Naive B cell (primary cell): Measurements from ENCODE around the gene MTHFD2L. TPM values are rescaled to one million over a fixed set of nuclear protein-coding genes. Genes with fewer than 3 reads are reported as not detected.

Experiments used
- ATAC-seq, 2 donors: fragments of 150-1000 bp; cut with Tn5 transposase; 2 replicates each; pipeline ENCODE4 v1.10.0; 2021; ENCODE audit warnings: low read depth in 2 of 2, mild to moderate bottlenecking in 2 of 2, moderate library complexity in 2 of 2
- DNase-seq: peaks from one replicate; pipeline ENCODE4 v3.0.0; 2022
- H3K27ac Mint-ChIP-seq, 6 donors: one replicate each; pipeline ENCODE4 v1.8.0; 2020 to 2022; ENCODE audit warnings: mild to moderate bottlenecking in 6 of 6, mixed read lengths in 6 of 6, moderate library complexity in 5 of 6, inconsistent platforms in 2 of 6
- H3K27me3 Mint-ChIP-seq, 3 donors: one replicate each; pipeline ENCODE4 v1.8.0; 2021 to 2022; ENCODE audit warnings: mixed read lengths in 3 of 3, mild to moderate bottlenecking in 1 of 3
- H3K36me3 Mint-ChIP-seq, 2 donors: one replicate each; pipeline ENCODE4 v1.8.0; 2020 to 2022; ENCODE audit warnings: mixed read lengths in 2 of 2, inconsistent platforms in 1 of 2, mild to moderate bottlenecking in 1 of 2
- H3K4me1 Mint-ChIP-seq, 3 donors: one replicate each; pipeline ENCODE4 v1.8.0; 2020 to 2022; ENCODE audit warnings: mixed read lengths in 3 of 3, inconsistent platforms in 1 of 3, mild to moderate bottlenecking in 1 of 3, moderate library complexity in 1 of 3
- H3K4me3 Mint-ChIP-seq, 8 donors: one replicate each; pipeline ENCODE4 v1.8.0; 2020 to 2022; ENCODE audit warnings: mild to moderate bottlenecking in 8 of 8, mixed read lengths in 8 of 8, moderate library complexity in 8 of 8, inconsistent platforms in 2 of 8
- H3K9me3 Mint-ChIP-seq, 7 donors: one replicate each; pipeline ENCODE4 v1.8.0; 2020 to 2022; ENCODE audit warnings: mixed read lengths in 7 of 7, mild to moderate bottlenecking in 5 of 7, inconsistent platforms in 2 of 7, moderate library complexity in 1 of 7
- polyA plus RNA-seq, 6 donors: library from polyadenylated mRNA; unstranded; fragments of 300-500 nt; fragmentation: Illumina TruSeq; gene quantifications; one replicate each; pipeline ENCODE4 v1.2.3, GENCODE V29; 2021; ENCODE audit warnings: low read depth in 6 of 6

MTHFD2L gene
- polyA plus RNA-seq = 10 to 100 TPM in 2 of 6 donors, 1 to 10 TPM in 4; 6.6 to 19.6 (median 8.1) TPM

DNA sequence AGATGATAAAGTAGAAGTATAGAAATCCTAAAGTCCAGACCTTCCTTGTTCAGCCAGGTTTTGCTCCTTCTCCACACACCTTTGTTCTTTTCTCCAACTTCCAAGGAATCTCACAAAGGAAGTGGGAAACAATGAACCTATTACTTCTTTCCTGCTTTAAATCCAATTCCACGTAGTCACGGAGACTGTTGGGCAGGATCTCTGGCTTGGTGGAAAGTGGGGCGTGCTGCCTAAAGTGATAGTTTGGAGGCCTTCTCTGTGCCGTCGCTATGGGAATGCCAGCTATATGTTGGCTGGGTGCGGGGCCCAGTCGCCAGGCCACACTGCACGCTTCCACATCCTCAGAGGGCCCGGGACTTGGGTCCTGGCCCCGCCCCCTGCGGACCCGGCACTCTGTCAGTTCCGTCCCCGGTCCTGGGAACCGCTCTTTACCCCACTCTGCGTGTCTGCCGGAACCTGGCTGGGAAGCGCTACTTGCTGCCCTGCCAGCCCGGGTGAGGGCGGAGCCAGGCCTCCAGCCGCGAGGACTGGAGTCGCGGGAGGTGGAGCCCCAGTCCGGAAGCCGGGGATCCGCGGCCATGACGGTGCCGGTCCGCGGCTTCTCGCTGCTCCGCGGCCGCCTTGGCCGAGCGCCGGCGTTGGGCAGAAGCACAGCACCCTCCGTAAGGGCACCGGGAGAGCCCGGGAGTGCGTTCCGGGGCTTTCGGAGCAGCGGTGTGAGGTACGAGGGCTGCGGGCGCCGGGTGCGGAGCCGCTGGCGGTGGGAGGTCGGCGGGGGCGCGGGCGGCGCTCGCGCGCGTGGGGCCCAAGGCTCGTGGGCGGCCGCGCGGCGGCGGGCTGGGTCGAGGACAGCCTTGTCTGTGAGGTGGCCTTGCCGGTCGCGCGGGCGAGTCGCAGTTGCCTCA, at the start of gene MTHFD2L:
Gene MTHFD2L, plus strand, starts transcription at position 558 of the 905 bp plus-strand sequence. Its CDS starts 21 bp downstream, at position 579.
- peaks cover 8 to 10% of the 10 kb centered on the region in 2 donors for H3K36me3 Mint-ChIP-seq
- peaks cover 14 to 19% (median 15%) of the 10 kb centered on the region in 3 donors for H3K4me1 Mint-ChIP-seq
- DNase-seq = peak; percentile 80
- H3K9me3 Mint-ChIP-seq = no peaks in the 10 kb centered on the region
- H3K4me3 Mint-ChIP-seq = peak within 1 kb of the TSS; percentile 83 to 97 (median 92)
- no peaks in the 10 kb centered on the region for H3K27me3 Mint-ChIP-seq
- peak within 1 kb of the TSS; percentile 64 to 97 (median 87) for H3K27ac Mint-ChIP-seq
- peak; percentile 93 to 94 for ATAC-seq

DNA sequence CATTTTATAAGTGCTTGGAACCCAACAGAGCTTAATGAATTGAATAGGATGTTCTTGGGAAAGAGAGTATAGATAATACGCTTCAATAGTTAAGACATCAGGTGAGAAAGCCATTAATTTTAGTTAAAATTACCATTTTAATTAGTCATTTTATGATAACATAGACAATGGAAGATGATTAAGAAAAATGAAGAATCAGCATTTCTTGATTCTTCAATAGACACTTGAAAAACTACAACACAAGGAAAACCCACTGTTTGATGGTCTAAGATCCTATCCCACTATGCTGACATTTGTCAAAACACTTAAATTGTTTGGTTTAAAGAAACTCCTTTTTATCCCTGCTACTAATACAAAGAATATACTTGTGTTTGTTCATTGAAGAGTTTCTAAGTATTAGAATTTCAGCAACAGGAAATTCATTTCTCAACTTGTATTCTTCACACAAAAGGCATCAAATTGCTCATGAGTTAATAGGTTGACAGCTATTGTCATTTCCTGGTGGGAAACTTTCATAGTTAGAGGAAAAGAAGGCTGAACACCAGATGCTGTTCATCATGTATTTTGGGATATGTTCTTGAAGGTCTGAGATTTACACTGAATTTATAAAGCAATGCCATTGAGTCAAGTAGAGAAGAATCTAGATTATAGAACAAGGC, 49.3 kb upstream of the MTHFD2L start:
- no peaks in the 10 kb centered on the region for H3K36me3 Mint-ChIP-seq
- H3K4me1 Mint-ChIP-seq = no peaks in the 10 kb centered on the region
- H3K9me3 Mint-ChIP-seq = no peaks in the 10 kb centered on the region
- ATAC-seq = no peak
- no peak overlapping the region for H3K27ac Mint-ChIP-seq
- DNase-seq = no peak
- no peak overlapping the region for H3K4me3 Mint-ChIP-seq
- peaks cover 4 to 16% (median 12%) of the 10 kb centered on the region in 3 donors for H3K27me3 Mint-ChIP-seq

DNA sequence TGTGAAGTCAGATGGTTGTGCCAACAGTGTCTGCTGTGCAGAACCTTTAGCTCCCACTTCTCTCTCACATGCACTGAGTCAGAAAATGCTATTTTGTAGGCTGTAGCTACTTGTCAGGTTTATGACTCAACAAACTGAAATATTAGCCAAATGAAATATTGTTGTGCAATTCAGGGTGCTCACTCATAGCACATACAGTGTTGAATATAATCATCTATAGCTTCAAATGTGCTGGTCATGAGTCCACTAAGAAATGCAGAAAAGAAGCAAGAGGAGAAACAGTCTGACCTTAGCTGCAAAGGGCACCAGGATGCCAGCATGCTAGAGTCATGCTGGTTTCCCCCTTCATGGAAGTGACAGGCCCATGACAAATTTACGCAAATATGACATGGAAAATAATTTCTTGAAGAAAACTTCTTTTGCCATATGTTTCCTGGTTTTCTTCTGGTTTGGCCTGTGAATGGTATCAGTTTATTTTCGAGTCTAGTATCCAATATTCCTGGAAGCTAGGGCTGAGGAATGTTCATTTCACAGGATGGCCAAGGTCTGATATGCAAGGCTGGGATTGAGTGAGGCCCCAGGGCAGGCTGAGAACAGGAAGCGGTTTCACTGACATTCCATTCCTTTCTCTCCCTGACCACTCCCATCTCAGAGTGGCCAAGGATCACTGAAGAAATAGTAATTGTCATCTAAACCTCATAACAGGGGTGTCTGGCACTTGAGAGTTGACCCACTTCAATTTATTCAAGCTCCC, 48.6 kb upstream of the MTHFD2L start:
- ATAC-seq (no peak), DNase-seq (no peak)
- H3K27me3 Mint-ChIP-seq = peaks cover 4 to 16% (median 12%) of the 10 kb centered on the region in 3 donors
- no peak overlapping the region for H3K4me3 Mint-ChIP-seq
- H3K27ac Mint-ChIP-seq = peak overlapping the region in 1 of 6 donors; percentile 34
- H3K4me1 Mint-ChIP-seq = no peaks in the 10 kb centered on the region
- no peaks in the 10 kb centered on the region for H3K36me3 Mint-ChIP-seq
- no peaks in the 10 kb centered on the region for H3K9me3 Mint-ChIP-seq

DNA sequence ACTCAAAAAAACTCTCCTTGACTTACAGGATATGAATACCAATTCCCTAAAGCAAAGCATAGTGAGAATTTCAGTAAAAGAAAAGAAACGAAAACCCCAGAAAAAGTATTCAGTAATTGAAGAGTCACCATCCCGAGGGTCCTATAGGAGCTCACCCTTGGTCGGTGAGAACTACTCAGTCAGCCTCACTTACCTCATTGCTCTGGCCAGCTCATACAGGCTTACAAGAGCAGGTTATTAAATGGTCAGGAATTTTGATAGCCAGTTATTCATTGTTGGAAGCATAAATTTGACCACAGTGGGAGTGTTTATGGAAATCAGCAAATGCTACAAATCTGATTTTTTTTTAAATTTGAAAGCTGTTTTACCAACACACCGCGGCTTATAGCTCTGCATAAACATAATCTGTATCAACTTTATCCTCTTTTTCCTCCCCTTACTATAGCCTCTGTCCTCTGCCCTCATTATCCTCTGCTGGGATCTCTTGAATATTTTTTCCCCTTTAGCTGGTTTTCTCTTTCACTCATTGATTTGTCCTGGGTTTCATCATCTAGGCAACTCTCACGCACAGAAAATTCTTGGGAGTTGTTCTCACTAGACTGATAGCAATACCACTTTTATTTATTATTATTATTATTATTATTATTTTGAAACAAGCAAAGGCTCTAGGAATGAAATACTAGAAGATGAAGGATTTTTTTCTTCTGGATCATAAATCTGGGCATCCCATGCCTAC, 47.9 kb upstream of the MTHFD2L start:
- Mint-ChIP-seq H3K4me1 (no peaks in the 10 kb centered on the region), H3K27ac (no peak overlapping the region), H3K4me3 (no peak overlapping the region), H3K9me3 (no peaks in the 10 kb centered on the region), H3K27me3 (peaks cover 4 to 16% (median 12%) of the 10 kb centered on the region in 3 donors), H3K36me3 (no peaks in the 10 kb centered on the region)
- ATAC-seq (no peak), DNase-seq (no peak)

DNA sequence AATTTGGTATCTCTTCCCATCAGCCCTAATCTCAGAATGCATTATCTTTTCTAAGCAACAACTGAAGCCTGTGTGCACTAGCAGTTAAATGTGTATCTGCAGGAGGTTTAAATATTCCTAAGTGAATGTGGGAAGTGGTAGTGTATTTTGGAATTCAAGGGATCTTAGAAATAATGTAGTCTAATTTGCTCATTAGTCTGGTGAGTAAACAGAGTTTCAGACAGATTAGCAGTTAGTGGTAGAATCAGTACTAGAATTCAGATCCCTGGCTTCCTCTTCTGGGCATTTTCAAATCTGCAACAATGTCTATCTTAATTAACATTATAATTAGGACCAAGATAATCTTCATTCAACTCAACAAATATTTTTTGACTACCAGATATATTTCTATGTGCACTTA, 47.2 kb upstream of the MTHFD2L start:
- Mint-ChIP-seq H3K4me1 (no peaks in the 10 kb centered on the region), H3K27ac (no peak overlapping the region), H3K27me3 (peaks cover 4 to 14% (median 10%) of the 10 kb centered on the region in 3 donors), H3K9me3 (no peaks in the 10 kb centered on the region), H3K36me3 (no peaks in the 10 kb centered on the region), H3K4me3 (no peak overlapping the region)
- ATAC-seq (no peak), DNase-seq (no peak)

DNA sequence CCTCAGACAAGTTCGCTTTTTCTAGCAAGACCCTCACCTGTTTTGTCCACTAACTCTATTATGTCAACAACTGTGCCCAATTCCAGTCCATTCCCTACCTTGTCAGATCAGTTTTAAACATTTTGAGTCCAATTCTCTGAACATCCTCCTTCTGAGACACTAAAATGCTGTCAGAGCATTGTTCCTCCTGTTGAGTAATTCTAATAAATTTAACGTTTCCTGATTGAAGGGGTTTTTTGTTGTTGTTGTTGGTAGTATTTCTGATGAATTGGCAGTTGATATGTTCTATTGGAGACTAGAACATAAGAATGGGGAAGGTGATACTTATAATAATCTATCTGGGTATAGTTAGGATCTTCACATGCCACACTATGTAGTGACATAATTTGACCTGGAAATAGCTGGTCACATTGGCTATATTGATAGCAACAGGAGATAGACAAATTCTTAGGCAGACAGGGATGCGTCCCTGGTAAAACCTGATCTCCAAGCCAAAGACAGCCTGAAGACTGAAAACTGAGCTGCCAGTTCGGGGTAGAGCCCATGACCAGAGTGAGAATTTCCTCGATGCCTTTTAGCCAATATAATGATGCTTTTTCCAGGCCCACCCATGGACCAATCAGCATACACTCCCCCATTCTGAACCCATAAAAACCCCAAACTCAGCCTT, 46.5 kb upstream of the MTHFD2L start:
- H3K9me3 Mint-ChIP-seq = no peaks in the 10 kb centered on the region
- H3K4me1 Mint-ChIP-seq = no peaks in the 10 kb centered on the region
- H3K27me3 Mint-ChIP-seq = peaks cover 6 to 10% (median 7%) of the 10 kb centered on the region in 3 donors
- H3K36me3 Mint-ChIP-seq = no peaks in the 10 kb centered on the region
- DNase-seq (no peak), ATAC-seq (no peak)
- H3K4me3 Mint-ChIP-seq = no peak overlapping the region
- no peak overlapping the region for H3K27ac Mint-ChIP-seq

DNA sequence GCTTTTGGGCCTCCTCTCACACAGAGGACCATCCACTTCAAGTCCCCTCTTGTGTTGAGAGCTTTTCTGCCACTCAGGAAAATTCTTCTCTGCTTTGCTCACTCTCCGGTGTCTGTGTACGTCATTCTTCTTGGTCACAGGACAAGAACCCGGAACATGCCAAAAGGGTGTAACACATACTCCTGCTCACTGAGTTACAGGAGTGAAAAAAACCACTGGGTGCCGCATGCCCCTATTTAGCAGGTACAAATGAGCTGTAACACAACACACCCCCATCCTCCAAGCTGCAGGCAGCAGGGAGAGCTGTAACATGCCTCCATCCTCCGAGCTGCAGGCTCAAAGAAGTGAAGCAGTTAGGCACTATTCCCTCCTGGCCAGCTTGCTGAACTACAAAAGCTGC, 45.9 kb upstream of the MTHFD2L start:
- no peak overlapping the region for H3K4me3 Mint-ChIP-seq
- ATAC-seq (no peak), DNase-seq (no peak)
- H3K27ac Mint-ChIP-seq = no peak overlapping the region
- no peaks in the 10 kb centered on the region for H3K36me3 Mint-ChIP-seq
- H3K9me3 Mint-ChIP-seq = no peaks in the 10 kb centered on the region
- H3K4me1 Mint-ChIP-seq = no peaks in the 10 kb centered on the region
- H3K27me3 Mint-ChIP-seq = peaks cover 6 to 10% (median 7%) of the 10 kb centered on the region in 3 donors

DNA sequence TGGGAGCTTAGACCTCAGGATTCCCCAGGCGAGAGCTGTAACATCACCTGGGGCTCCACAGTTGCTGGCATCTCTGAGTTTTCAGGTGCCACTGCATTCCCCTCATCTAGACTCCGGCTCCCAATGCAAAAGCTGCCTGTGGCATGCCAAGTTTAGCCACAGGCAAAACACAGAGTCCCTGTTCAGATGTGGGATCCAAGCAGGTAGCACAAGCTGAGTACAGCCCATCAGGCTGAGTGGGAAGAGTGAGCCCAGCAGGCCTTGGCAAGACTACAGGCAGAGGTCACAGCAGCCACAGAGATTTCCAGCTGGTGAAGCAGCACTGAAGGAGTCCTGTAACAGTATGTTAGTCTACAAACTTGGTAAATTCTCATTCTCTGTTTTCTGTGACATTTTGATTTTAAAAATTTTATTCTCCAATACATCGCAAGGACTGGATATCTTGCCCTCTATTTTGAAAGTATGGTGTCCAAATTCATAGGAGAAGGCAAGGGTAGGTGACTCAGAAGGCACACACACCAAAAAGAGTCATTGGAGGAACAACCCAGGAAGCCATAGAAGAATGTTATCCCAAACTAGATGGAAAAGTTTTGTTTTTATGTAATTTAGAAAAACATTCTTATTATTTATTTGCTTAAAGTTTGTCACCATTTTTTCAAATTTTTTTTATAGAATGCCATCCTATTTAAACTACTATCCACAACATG, 45.4 kb upstream of the MTHFD2L start:
- H3K27me3 Mint-ChIP-seq = peaks cover 6 to 10% (median 7%) of the 10 kb centered on the region in 3 donors
- ATAC-seq (no peak), DNase-seq (no peak)
- H3K27ac Mint-ChIP-seq = no peak overlapping the region
- no peaks in the 10 kb centered on the region for H3K4me1 Mint-ChIP-seq
- H3K9me3 Mint-ChIP-seq = no peaks in the 10 kb centered on the region
- no peak overlapping the region for H3K4me3 Mint-ChIP-seq
- H3K36me3 Mint-ChIP-seq = no peaks in the 10 kb centered on the region

DNA sequence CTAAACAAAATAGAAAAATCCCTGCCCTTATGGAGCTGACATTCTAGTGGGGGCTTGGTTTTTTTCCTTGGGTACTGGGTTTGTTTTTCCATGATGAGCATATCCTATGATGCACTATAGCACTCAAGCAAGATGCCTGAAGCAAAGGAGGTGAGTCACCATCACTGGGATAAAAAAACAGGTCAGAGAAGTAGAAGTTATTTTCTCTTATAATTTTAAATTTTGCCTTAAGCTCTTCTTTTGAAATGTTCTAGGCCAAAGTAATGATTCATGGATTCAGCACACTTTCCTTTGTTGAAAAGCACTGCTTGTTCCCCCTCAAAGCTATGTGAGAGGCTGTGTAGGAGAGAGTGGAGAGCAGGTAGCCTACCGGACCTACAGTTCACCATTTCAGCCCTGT, 43.7 kb upstream of the MTHFD2L start:
- no peak overlapping the region for H3K27ac Mint-ChIP-seq
- no peak overlapping the region for H3K4me3 Mint-ChIP-seq
- ATAC-seq (no peak), DNase-seq (no peak)
- peaks cover 0 to 4% (median 0%) of the 10 kb centered on the region in 3 donors for H3K4me1 Mint-ChIP-seq
- H3K27me3 Mint-ChIP-seq = peaks cover 6 to 10% (median 7%) of the 10 kb centered on the region in 3 donors
- no peaks in the 10 kb centered on the region for H3K36me3 Mint-ChIP-seq
- no peaks in the 10 kb centered on the region for H3K9me3 Mint-ChIP-seq

DNA sequence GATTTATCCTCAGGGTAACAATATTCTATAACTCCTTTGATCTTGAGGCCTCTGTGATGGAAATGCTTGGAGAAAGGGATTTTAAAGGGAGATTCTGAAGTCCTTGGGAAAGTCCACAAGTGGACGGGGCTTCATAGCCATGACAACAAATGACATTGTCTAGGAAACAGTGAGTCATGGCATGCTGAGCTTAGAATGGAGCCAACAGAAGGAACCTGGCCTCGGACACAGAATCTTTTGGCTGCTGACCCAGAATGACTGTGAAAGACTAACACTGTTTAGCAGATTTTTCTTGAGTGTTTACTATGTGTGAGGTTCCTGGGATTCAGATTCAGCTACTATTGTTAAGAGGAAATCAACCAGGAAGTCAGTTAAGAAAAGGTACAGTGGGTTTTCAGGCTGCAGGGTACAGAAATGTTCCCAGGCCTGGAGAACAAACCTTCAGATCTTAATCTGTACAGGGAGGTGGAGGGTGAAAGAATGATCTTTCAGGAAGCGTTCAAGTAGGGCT, 40.8 kb upstream of the MTHFD2L start:
- H3K27me3 Mint-ChIP-seq = peaks cover 0 to 3% (median 0%) of the 10 kb centered on the region in 3 donors
- H3K36me3 Mint-ChIP-seq = no peaks in the 10 kb centered on the region
- H3K27ac Mint-ChIP-seq = no peak overlapping the region
- no peak for ATAC-seq
- peaks cover 0 to 4% (median 2%) of the 10 kb centered on the region in 7 donors for H3K9me3 Mint-ChIP-seq
- DNase-seq = no peak
- peaks cover 0 to 4% (median 0%) of the 10 kb centered on the region in 3 donors for H3K4me1 Mint-ChIP-seq
- H3K4me3 Mint-ChIP-seq = no peak overlapping the region

DNA sequence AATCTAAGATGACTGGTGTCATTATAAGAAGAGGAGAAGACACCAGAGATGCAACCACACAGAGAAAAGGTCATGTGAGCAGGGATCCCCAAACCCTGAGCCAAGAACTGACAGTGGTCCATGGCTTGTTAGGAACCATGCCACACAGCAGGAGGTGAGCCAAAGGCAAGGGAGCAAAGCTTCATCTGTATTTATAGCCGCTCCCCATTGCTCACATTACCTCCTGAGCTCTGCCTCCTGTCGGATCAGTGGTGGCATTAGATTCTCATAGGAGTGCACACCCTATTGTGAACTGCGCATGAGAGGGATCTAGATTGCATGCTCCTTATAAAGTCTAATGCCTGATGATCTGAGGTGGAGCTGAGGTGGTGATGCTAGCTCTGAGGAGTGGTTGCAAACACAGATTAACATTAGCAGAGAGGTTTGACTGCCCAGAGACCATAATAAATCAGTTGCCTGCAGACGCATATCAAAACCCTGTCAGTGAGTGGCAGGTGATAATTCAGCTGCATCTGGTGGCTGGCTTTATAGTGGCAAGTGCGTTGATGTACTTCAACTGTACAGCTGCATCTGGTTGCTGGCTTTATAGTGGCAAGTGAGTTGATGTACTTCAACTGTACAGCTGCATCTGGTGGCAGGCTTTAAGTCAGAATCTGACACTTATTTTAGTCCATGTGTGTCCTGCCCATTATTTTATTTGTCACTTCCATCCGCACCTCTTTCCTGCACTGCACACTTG, 39.1 kb upstream of the MTHFD2L start:
- H3K27me3 Mint-ChIP-seq = peaks cover 0 to 3% (median 0%) of the 10 kb centered on the region in 3 donors
- peaks cover 0 to 4% (median 0%) of the 10 kb centered on the region in 3 donors for H3K4me1 Mint-ChIP-seq
- DNase-seq (no peak), ATAC-seq (no peak)
- H3K9me3 Mint-ChIP-seq = peaks cover 0 to 7% (median 3%) of the 10 kb centered on the region in 7 donors
- H3K27ac Mint-ChIP-seq = no peak overlapping the region
- H3K4me3 Mint-ChIP-seq = no peak overlapping the region
- H3K36me3 Mint-ChIP-seq = no peaks in the 10 kb centered on the region
